GM23338 (cell line): ENCODE data around the gene GFRA1. TPM values are rescaled to one million over a fixed set of nuclear protein-coding genes. Genes with fewer than 3 reads are reported as not detected.

Experiments
- ATAC-seq: fragments of 200-7000 bp; cut with Tn5 transposase; 3 replicates; pipeline ENCODE4 v1.9.1; 2020
- DNase-seq: peaks from one replicate; pipeline ENCODE4 v3.0.0-alpha.2; 2015; ENCODE audit warnings: low spot score
- H2AFZ ChIP-seq: fragments of 200-600 bp; sonication (generic); 2 replicates; pipeline ENCODE4 v1.8.0; 2016; ENCODE audit warnings: antibody characterized with exemption, mild to moderate bottlenecking, moderate library complexity
- H3F3A ChIP-seq: fragments of 200-600 bp; sonication (generic); replicated peaks from 2 replicates; pipeline ENCODE4 v1.8.0; 2017; ENCODE audit warnings: antibody characterized with exemption, mixed run types, low read depth
- H3K27ac ChIP-seq: fragments of 200-600 bp; sonication (generic); 2 replicates; pipeline ENCODE4 v1.6.1; 2016; ENCODE audit warnings: low read depth
- H3K27me3 ChIP-seq: fragments of 200-600 bp; sonication (generic); 2 replicates; pipeline ENCODE4 v1.8.0; 2016; ENCODE audit warnings: mild to moderate bottlenecking, mixed run types, moderate library complexity; ENCODE audit not compliant: insufficient read depth
- H3K36me3 ChIP-seq: fragments of 200-600 bp; sonication (generic); 2 replicates; pipeline ENCODE4 v1.8.0; 2016; ENCODE audit warnings: mild to moderate bottlenecking; ENCODE audit not compliant: insufficient read depth
- H3K4me1 ChIP-seq: fragments of 200-600 bp; sonication (generic); 2 replicates; pipeline ENCODE4 v1.8.0; 2016; ENCODE audit warnings: mild to moderate bottlenecking, moderate library complexity; ENCODE audit not compliant: insufficient read depth
- H3K4me2 ChIP-seq: fragments of 200-600 bp; sonication (generic); 2 replicates; pipeline ENCODE4 v1.7.1; 2017; ENCODE audit warnings: mixed run types
- H3K4me3 ChIP-seq: fragments of 200-600 bp; sonication (generic); 2 replicates; pipeline ENCODE4 v1.6.1; 2016; ENCODE audit warnings: mixed run types
- H3K79me2 ChIP-seq: fragments of 200-600 bp; sonication (generic); replicated peaks from 2 replicates; pipeline ENCODE4 v1.8.0; 2017; ENCODE audit warnings: mild to moderate bottlenecking; ENCODE audit not compliant: insufficient read depth
- H3K9me2 ChIP-seq: fragments of 200-600 bp; sonication (generic); 2 replicates; pipeline ENCODE4 v1.8.0; 2017; ENCODE audit not compliant: insufficient read depth
- H4K20me1 ChIP-seq: fragments of 200-600 bp; sonication (generic); replicated peaks from 2 replicates; pipeline ENCODE4 v1.8.0; 2017; ENCODE audit warnings: mild to moderate bottlenecking; ENCODE audit not compliant: insufficient read depth
- H3K27ac Mint-ChIP-seq: 2 replicates; pipeline ENCODE4 v1.8.0; 2020; ENCODE audit warnings: inconsistent platforms, mild to moderate bottlenecking, moderate library complexity, mixed read lengths
- H3K27me3 Mint-ChIP-seq: 3 replicates; pipeline ENCODE4 v1.8.0; 2022; ENCODE audit warnings: low read depth, mild to moderate bottlenecking, moderate library complexity, mixed read lengths, inconsistent platforms; ENCODE audit not compliant: insufficient read depth, poor library complexity
- H3K36me3 Mint-ChIP-seq: 3 replicates; pipeline ENCODE4 v1.8.0; 2021; ENCODE audit warnings: low read depth, mild to moderate bottlenecking, inconsistent platforms, moderate library complexity, mixed read lengths
- H3K4me1 Mint-ChIP-seq: 3 replicates; pipeline ENCODE4 v1.8.0; 2020; ENCODE audit warnings: mild to moderate bottlenecking, inconsistent platforms, mixed read lengths
- H3K4me3 Mint-ChIP-seq: 3 replicates; pipeline ENCODE4 v1.8.0; 2021; ENCODE audit warnings: moderate library complexity, mild to moderate bottlenecking, inconsistent platforms, mixed read lengths
- H3K9me3 Mint-ChIP-seq: 3 replicates; pipeline ENCODE4 v1.8.0; 2020; ENCODE audit warnings: moderate library complexity, mild to moderate bottlenecking, inconsistent platforms, mixed read lengths
- CREB1 ChIP-seq: fragments of 250-450 bp; sonication (Bioruptor Pico); IDR thresholded peaks from 2 replicates; pipeline ENCODE4 v1.5.0; 2020; ENCODE audit warnings: low read depth, mild to moderate bottlenecking, moderate library complexity
- EZH2 ChIP-seq: fragments of 200-600 bp; sonication (generic); IDR thresholded peaks from one replicate; pipeline ENCODE4 v1.8.0; 2017; ENCODE audit warnings: antibody characterized with exemption, mild to moderate bottlenecking, low read depth; ENCODE audit not compliant: unreplicated experiment
- EZH2phosphoT487 ChIP-seq: fragments of 200-600 bp; sonication (generic); IDR thresholded peaks from one replicate; pipeline ENCODE4 v1.8.1; 2018; ENCODE audit warnings: antibody characterized with exemption; ENCODE audit not compliant: unreplicated experiment
- JUNB ChIP-seq: IDR thresholded peaks from one replicate; pipeline ENCODE4 v1.6.1; 2016; ENCODE audit warnings: antibody characterized with exemption; ENCODE audit not compliant: unreplicated experiment
- NANOG ChIP-seq: IDR thresholded peaks from 2 replicates; pipeline ENCODE4 v1.6.1; 2016; ENCODE audit warnings: antibody characterized with exemption, borderline replicate concordance
- POLR2AphosphoS5 ChIP-seq: IDR thresholded peaks from 2 replicates; pipeline ENCODE4 v1.6.1; 2016; ENCODE audit warnings: antibody characterized with exemption, low read depth
- STAT1 ChIP-seq: IDR thresholded peaks from one replicate; pipeline ENCODE4 v1.6.1; 2016; ENCODE audit warnings: antibody characterized with exemption; ENCODE audit not compliant: unreplicated experiment
- ZNF114 ChIP-seq: fragments of 250-450 bp; sonication (Bioruptor Pico); IDR thresholded peaks from 2 replicates; pipeline ENCODE4 v1.5.0; 2020; ENCODE audit warnings: mild to moderate bottlenecking, moderate library complexity
- ZNF331 ChIP-seq: fragments of 250-450 bp; sonication (Bioruptor Pico); IDR thresholded peaks from 2 replicates; pipeline ENCODE4 v1.5.0; 2020; ENCODE audit warnings: low read depth, mild to moderate bottlenecking, moderate library complexity
- polyA plus RNA-seq: library from polyadenylated mRNA; unstranded; fragments of >200 nt; fragmentation: Nextera tagmentation; extraction: Ambion mirVana; gene quantifications from 2 replicates; pipeline ENCODE4 v1.2.1, GENCODE V29; 2016
- total RNA-seq: library from RNA; depleted of rRNA; stranded (reverse); fragments of >200 nt; shearing (Covaris generic); gene quantifications from 2 replicates; pipeline ENCODE4 v1.2.3, GENCODE V29; 2014
- TF ChIP-seq, protein P1 (sequence below): IDR thresholded peaks from 2 replicates; pipeline ENCODE4 v1.6.1; 2016; ENCODE audit warnings: antibody characterized with exemption
- TF ChIP-seq, protein P2 (sequence below): fragments of 250-450 bp; sonication (Bioruptor Pico); IDR thresholded peaks from 2 replicates; pipeline ENCODE4 v1.5.0; 2020; ENCODE audit warnings: mild to moderate bottlenecking, moderate library complexity
- TF ChIP-seq, protein P3 (sequence below): IDR thresholded peaks from one replicate; pipeline ENCODE4 v1.6.1; 2018; ENCODE audit warnings: antibody characterized with exemption; ENCODE audit not compliant: unreplicated experiment
- TF ChIP-seq, protein P4 (sequence below), 2 experiments: fragments of 200-600 bp in 1 of 2; sonication (generic) in 1 of 2; conservative IDR thresholded peaks; 2 replicates each; pipeline versions ENCODE4 v1.5.1 to v1.6.1; 2016 to 2017; ENCODE audit warnings: antibody characterized with exemption in 2 of 2, low read depth in 2 of 2, mild to moderate bottlenecking in 2 of 2, moderate library complexity in 1 of 2

GFRA1 gene
- total and polyA plus RNA-seq, 2 experiments from 2014 or later, result 1.4 to 2.8 TPM

DNA sequence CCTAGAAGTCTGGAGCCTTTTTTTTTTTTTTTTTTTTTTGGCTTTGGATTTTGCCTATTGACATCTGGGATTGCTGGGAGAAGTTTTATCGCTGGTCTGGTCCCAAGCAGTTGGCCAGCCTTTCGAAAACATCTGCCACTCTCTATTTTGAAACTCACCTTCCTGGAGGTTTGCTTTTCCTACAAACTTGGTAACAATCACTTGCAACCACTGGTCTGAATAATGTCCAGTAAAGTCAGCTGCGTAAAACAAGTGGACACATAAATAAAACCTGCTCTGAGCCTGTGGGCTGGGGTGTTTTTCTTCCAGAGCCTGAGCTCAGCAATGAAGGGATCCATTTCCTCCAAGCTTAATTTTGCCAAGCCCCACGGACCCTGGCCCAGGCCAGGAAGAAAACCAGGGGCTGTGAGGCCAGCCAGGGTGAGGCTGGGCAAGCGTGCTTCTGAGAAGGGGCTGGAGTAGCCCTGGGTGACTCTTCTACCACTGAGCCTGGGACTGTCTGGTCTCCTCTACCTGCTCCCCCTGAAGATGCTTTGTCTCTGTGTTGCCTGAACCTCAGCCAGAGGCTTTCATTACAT, 202.2 kb downstream of the GFRA1 start:
- H3K9me3 Mint-ChIP-seq, result no peaks in the 10 kb centered on the region
- Histone ChIP-seq H3K27ac (no peak overlapping the region), H3K4me3 (no peak overlapping the region), H2AFZ (no peak overlapping the region), H3K79me2 (no peaks in the 10 kb centered on the region), H3K4me1 (peaks cover 8% of the 10 kb centered on the region; the same call in 1 of the 2 replicates), H3K4me2 (no peak overlapping the region), H4K20me1 (no peaks in the 10 kb centered on the region), H3F3A (no peaks in the 10 kb centered on the region), H3K9me2 (no peaks in the 10 kb centered on the region), H3K27me3 (no peaks in the 10 kb centered on the region), H3K36me3 (no peaks in the 10 kb centered on the region)
- no peak for TF ChIP-seq STAT1
- TF ChIP-seq ZNF114 (CRISPR knock-in tag), result no peak
- TF ChIP-seq ZNF331 (CRISPR knock-in tag), result no peak
- no peak for TF ChIP-seq CREB1 (CRISPR knock-in tag)
- no peak for TF ChIP-seq EZH2
- no peak for TF ChIP-seq POLR2AphosphoS5
- TF ChIP-seq, protein P1, sequence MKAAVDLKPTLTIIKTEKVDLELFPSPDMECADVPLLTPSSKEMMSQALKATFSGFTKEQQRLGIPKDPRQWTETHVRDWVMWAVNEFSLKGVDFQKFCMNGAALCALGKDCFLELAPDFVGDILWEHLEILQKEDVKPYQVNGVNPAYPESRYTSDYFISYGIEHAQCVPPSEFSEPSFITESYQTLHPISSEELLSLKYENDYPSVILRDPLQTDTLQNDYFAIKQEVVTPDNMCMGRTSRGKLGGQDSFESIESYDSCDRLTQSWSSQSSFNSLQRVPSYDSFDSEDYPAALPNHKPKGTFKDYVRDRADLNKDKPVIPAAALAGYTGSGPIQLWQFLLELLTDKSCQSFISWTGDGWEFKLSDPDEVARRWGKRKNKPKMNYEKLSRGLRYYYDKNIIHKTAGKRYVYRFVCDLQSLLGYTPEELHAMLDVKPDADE, result no peak
- TF ChIP-seq, protein P2, sequence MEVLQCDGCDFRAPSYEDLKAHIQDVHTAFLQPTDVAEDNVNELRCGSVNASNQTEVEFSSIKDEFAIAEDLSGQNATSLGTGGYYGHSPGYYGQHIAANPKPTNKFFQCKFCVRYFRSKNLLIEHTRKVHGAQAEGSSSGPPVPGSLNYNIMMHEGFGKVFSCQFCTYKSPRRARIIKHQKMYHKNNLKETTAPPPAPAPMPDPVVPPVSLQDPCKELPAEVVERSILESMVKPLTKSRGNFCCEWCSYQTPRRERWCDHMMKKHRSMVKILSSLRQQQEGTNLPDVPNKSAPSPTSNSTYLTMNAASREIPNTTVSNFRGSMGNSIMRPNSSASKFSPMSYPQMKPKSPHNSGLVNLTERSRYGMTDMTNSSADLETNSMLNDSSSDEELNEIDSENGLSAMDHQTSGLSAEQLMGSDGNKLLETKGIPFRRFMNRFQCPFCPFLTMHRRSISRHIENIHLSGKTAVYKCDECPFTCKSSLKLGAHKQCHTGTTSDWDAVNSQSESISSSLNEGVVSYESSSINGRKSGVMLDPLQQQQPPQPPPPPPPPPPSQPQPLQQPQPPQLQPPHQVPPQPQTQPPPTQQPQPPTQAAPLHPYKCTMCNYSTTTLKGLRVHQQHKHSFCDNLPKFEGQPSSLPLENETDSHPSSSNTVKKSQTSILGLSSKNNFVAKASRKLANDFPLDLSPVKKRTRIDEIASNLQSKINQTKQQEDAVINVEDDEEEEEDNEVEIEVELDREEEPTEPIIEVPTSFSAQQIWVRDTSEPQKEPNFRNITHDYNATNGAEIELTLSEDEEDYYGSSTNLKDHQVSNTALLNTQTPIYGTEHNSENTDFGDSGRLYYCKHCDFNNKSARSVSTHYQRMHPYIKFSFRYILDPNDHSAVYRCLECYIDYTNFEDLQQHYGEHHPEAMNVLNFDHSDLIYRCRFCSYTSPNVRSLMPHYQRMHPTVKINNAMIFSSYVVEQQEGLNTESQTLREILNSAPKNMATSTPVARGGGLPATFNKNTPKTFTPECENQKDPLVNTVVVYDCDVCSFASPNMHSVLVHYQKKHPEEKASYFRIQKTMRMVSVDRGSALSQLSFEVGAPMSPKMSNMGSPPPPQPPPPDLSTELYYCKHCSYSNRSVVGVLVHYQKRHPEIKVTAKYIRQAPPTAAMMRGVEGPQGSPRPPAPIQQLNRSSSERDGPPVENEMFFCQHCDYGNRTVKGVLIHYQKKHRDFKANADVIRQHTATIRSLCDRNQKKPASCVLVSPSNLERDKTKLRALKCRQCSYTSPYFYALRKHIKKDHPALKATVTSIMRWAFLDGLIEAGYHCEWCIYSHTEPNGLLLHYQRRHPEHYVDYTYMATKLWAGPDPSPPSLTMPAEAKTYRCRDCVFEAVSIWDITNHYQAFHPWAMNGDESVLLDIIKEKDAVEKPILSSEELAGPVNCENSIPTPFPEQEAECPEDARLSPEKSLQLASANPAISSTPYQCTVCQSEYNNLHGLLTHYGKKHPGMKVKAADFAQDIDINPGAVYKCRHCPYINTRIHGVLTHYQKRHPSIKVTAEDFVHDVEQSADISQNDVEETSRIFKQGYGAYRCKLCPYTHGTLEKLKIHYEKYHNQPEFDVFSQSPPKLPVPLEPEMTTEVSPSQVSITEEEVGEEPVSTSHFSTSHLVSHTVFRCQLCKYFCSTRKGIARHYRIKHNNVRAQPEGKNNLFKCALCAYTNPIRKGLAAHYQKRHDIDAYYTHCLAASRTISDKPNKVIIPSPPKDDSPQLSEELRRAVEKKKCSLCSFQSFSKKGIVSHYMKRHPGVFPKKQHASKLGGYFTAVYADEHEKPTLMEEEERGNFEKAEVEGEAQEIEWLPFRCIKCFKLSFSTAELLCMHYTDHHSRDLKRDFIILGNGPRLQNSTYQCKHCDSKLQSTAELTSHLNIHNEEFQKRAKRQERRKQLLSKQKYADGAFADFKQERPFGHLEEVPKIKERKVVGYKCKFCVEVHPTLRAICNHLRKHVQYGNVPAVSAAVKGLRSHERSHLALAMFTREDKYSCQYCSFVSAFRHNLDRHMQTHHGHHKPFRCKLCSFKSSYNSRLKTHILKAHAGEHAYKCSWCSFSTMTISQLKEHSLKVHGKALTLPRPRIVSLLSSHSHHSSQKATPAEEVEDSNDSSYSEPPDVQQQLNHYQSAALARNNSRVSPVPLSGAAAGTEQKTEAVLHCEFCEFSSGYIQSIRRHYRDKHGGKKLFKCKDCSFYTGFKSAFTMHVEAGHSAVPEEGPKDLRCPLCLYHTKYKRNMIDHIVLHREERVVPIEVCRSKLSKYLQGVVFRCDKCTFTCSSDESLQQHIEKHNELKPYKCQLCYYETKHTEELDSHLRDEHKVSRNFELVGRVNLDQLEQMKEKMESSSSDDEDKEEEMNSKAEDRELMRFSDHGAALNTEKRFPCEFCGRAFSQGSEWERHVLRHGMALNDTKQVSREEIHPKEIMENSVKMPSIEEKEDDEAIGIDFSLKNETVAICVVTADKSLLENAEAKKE (CRISPR knock-in tag), result no peak
- TF ChIP-seq, protein P3, sequence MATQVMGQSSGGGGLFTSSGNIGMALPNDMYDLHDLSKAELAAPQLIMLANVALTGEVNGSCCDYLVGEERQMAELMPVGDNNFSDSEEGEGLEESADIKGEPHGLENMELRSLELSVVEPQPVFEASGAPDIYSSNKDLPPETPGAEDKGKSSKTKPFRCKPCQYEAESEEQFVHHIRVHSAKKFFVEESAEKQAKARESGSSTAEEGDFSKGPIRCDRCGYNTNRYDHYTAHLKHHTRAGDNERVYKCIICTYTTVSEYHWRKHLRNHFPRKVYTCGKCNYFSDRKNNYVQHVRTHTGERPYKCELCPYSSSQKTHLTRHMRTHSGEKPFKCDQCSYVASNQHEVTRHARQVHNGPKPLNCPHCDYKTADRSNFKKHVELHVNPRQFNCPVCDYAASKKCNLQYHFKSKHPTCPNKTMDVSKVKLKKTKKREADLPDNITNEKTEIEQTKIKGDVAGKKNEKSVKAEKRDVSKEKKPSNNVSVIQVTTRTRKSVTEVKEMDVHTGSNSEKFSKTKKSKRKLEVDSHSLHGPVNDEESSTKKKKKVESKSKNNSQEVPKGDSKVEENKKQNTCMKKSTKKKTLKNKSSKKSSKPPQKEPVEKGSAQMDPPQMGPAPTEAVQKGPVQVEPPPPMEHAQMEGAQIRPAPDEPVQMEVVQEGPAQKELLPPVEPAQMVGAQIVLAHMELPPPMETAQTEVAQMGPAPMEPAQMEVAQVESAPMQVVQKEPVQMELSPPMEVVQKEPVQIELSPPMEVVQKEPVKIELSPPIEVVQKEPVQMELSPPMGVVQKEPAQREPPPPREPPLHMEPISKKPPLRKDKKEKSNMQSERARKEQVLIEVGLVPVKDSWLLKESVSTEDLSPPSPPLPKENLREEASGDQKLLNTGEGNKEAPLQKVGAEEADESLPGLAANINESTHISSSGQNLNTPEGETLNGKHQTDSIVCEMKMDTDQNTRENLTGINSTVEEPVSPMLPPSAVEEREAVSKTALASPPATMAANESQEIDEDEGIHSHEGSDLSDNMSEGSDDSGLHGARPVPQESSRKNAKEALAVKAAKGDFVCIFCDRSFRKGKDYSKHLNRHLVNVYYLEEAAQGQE, result no peak
- TF ChIP-seq, protein P4, sequence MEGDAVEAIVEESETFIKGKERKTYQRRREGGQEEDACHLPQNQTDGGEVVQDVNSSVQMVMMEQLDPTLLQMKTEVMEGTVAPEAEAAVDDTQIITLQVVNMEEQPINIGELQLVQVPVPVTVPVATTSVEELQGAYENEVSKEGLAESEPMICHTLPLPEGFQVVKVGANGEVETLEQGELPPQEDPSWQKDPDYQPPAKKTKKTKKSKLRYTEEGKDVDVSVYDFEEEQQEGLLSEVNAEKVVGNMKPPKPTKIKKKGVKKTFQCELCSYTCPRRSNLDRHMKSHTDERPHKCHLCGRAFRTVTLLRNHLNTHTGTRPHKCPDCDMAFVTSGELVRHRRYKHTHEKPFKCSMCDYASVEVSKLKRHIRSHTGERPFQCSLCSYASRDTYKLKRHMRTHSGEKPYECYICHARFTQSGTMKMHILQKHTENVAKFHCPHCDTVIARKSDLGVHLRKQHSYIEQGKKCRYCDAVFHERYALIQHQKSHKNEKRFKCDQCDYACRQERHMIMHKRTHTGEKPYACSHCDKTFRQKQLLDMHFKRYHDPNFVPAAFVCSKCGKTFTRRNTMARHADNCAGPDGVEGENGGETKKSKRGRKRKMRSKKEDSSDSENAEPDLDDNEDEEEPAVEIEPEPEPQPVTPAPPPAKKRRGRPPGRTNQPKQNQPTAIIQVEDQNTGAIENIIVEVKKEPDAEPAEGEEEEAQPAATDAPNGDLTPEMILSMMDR (conservative IDR thresholded peaks at IDR 0.05; ENCODE audit: low read depth in 2 of 2), result no peak
- TF ChIP-seq EZH2phosphoT487, result no peak
- no peak for TF ChIP-seq JUNB
- TF ChIP-seq NANOG, result no peak
- no peak overlapping the region for H3K27ac Mint-ChIP-seq
- no peak for DNase-seq
- H3K36me3 Mint-ChIP-seq, result no peaks in the 10 kb centered on the region
- peaks cover 4% of the 10 kb centered on the region for H3K27me3 Mint-ChIP-seq
- no peak; the same call in 2 of the 3 replicates for ATAC-seq
- H3K4me3 Mint-ChIP-seq, result no peak overlapping the region
- H3K4me1 Mint-ChIP-seq, result peaks cover 19% of the 10 kb centered on the region
